Omental fat pad (tissue), 4 donors: ENCODE results near the gene SFXN1. TPM values are rescaled to one million over a fixed set of nuclear protein-coding genes. Genes with fewer than 3 reads are reported as not detected.
A peak's percentile ranks its signal among the peaks of the same experiment; 100 is the strongest.

ENCODE experiments used
- ATAC-seq: fragments of 150-250 bp; one replicate; pipeline ENCODE4 v1.9.1; 2016; ENCODE audit warnings: mild to moderate bottlenecking, moderate library complexity; ENCODE audit not compliant: low FRiP score
- DNase-seq: peaks from one replicate; pipeline ENCODE4 v3.0.0-alpha.2; 2019; ENCODE audit warnings: low spot score
- total RNA-seq, 4 donors: library from RNA; depleted of rRNA; stranded (reverse); fragments of >200 nt; gene quantifications; one replicate each; pipeline ENCODE4 v1.1.0, GENCODE V29; 2016
- TF ChIP-seq, protein P1 (sequence below), 3 donors: fragments of 450-650 bp; IDR thresholded peaks; one replicate each; pipeline ENCODE4 v1.5.1; 2016 to 2017; ENCODE audit warnings: antibody characterized with exemption in 3 of 3, mild to moderate bottlenecking in 3 of 3, moderate library complexity in 2 of 3

The SFXN1 gene
- total RNA-seq, 4 donors from 2014 or later: 18.8 to 32.6 (median 23.7) TPM

DNA sequence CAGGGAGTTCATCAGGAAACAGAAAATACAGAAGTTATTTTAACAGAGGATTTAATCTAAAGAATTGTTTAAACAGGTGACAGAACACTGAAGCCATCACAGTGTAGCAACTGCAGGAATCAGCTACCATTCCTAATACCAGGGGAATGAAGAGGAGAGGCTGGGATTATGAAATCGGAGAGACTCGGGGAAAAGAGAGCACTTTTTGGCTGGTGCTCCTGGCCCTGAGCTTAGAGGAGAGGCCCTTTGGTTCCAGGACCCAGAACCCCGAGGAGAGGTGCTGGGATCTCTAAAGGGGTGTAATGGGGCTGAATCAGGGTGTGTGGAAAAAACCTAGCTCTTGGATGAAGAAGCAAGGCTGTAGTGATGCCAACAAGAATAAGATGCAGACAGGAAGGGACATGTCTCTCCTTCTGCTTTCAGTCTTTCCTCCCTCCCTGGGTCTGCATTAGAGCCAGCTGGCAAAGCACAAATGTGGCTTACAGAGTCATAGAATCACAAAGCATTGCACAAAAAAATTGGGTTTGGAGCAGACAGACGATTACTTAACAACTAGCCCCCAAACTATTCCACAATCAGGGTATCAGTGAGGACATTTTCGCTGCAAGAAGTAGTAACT lies 11.6 kb upstream of the SFXN1 start:
- peak; percentile 44 for ATAC-seq
- DNase-seq: no peak
- TF ChIP-seq, protein P1, sequence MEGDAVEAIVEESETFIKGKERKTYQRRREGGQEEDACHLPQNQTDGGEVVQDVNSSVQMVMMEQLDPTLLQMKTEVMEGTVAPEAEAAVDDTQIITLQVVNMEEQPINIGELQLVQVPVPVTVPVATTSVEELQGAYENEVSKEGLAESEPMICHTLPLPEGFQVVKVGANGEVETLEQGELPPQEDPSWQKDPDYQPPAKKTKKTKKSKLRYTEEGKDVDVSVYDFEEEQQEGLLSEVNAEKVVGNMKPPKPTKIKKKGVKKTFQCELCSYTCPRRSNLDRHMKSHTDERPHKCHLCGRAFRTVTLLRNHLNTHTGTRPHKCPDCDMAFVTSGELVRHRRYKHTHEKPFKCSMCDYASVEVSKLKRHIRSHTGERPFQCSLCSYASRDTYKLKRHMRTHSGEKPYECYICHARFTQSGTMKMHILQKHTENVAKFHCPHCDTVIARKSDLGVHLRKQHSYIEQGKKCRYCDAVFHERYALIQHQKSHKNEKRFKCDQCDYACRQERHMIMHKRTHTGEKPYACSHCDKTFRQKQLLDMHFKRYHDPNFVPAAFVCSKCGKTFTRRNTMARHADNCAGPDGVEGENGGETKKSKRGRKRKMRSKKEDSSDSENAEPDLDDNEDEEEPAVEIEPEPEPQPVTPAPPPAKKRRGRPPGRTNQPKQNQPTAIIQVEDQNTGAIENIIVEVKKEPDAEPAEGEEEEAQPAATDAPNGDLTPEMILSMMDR (IDR thresholded peaks at IDR 0.05): no peak

DNA sequence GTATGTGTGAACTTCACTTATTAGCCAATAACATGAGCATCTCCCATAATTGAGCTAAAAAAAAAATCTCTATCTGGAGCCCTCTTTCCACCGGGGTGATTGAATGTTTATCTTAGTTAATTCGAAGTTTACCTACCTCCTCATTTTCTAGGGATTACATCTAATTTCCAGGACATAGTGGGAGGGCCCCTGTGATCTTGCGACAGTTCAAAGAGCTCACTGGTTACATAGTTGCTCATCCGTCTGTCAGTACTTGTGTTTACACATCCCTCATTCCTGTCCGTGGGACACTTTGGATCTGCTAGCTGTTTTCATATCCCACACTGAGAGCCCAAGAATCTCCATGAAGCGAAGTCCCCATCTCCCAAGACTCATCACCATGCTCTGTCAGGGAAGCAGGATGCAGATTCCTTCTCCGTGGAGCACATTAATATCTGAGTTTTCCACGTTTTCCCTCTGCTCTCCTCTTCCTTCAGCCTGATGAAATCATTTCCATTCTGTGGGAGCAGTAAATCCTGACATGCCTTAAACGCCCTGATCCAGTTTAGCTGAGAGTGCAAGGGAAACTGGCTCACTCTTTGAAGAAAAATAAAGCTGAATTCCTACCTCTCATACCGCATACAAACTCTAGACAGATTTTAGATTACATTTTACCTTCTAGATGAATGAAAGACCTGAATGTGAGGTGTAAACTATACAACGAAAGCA lies 10.2 kb upstream of the SFXN1 start:
- TF ChIP-seq, protein P1 (IDR thresholded peaks at IDR 0.05): no peak
- ATAC-seq (no peak), DNase-seq (no peak)

DNA sequence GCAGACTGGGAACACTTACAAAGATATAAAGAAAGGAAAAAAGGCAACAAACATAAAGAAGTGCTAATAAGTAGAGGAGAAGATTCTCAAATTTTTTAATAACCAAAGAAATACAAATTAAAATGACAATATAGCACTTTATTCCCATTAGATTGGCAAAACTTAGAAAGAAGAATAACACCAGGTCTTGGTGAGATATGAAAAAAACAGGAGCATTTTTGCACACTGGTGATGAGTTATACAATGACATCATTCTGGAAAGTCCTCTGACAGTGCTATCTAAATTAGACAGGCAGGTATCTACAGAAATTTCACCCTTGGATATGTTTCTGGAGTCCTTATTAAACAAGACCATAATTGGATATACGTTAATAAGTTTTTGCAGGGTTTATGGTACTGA lies 9.5 kb upstream of the SFXN1 start:
- no peak for DNase-seq
- no peak for ATAC-seq
- TF ChIP-seq, protein P1 (IDR thresholded peaks at IDR 0.05): no peak

DNA sequence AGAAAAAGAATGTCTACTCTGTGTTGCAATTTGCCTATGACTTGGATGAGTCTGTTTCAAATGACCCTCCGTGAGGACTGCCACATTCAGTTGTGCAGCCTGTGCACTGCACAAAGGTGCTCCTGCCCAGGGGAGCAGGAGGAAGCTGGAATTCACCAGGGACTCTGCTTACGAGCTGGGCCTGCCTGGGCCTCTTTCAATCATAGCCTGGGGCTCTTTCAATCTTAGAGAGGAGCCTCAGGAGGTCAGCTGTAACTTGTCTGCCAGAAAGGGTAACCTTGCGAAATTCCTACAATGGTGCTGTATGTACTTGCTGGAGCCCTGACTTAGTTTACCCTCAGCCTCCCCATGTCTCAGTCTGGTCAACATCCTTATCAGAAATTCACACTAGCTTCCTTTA lies 8.4 kb upstream of the SFXN1 start:
- DNase-seq (no peak), ATAC-seq (no peak)
- TF ChIP-seq, protein P1 (IDR thresholded peaks at IDR 0.05): no peak

DNA sequence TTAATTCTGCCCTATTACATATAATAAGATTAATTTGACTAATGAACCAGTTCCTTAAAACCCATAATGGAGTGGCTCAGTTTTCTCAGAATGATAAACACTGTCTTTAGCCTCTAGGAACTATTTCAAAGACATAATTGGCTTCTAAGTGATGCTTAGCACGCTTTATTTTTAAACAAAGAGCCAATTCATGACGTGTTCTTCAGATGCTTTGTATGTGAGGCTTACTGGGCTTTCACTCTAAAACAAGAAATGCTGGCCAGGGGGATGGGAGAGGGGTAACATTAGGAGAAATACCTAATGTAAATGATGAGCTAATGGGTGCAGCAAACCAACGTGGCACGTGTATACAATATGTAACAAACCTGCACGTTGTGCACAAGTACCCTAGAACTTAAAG lies 7.6 kb upstream of the SFXN1 start:
- DNase-seq (no peak), ATAC-seq (no peak)
- TF ChIP-seq, protein P1 (IDR thresholded peaks at IDR 0.05): no peak

DNA sequence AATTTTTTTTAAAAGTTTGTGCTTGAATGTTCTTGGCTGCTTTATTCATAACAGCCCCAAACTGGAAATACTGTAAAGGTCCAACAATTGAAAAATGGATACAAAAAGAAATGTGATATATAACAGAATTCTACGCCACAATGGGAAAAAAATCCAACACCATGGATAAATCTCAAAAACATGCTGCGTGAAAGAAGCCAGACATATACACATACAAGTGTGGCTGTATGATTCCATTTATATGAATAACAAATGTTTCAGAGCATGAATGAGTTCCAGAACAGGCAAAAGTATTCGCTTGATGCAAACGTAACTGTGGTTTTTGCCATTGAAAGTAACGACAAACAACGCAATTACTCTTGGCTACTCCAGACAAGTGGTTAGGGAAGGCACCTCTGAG lies 7.2 kb upstream of the SFXN1 start:
- DNase-seq: no peak
- TF ChIP-seq, protein P1 (IDR thresholded peaks at IDR 0.05): no peak
- ATAC-seq: no peak

DNA sequence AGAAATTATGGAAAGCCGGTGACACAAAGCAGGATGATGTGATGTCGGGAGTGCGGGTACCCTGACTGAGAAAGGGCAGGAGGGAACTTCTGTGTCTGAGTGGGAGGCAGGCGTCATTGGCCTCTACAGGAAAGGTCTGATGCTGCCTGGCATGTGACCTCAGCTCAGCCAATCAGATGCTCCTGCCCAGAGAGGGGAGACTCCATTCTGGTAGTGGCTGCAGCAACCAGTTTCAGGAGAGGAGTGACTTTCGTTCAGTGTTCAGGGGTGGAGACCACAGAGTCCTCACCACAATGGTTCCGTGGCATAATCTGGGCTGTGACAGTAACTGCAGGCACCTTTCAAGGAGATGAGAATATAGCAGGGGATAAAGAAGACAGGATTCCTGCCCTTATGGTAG lies 6.7 kb upstream of the SFXN1 start:
- DNase-seq (no peak), ATAC-seq (no peak)
- TF ChIP-seq, protein P1 (IDR thresholded peaks at IDR 0.05): no peak
